WI38 (cell line): ENCODE measurements around the gene DDRGK1.
"Not testable (repeated sequence)": the region's sequence is repeated elsewhere in the genome, so short reads cannot be mapped to it uniquely, and the experiment has no call there.

Experiments
- H3K4me3 ChIP-seq: 2 replicates; pipeline ENCODE4 v1.5.1; 2011; ENCODE audit warnings: low read depth, mild to moderate bottlenecking, control low read depth, low read length
- TF ChIP-seq, protein P1 (sequence below): IDR thresholded peaks from 2 replicates; pipeline ENCODE4 v1.5.1; 2012; ENCODE audit warnings: low read depth, mild to moderate bottlenecking, control low read depth, low read length

Gene DDRGK1

DNA sequence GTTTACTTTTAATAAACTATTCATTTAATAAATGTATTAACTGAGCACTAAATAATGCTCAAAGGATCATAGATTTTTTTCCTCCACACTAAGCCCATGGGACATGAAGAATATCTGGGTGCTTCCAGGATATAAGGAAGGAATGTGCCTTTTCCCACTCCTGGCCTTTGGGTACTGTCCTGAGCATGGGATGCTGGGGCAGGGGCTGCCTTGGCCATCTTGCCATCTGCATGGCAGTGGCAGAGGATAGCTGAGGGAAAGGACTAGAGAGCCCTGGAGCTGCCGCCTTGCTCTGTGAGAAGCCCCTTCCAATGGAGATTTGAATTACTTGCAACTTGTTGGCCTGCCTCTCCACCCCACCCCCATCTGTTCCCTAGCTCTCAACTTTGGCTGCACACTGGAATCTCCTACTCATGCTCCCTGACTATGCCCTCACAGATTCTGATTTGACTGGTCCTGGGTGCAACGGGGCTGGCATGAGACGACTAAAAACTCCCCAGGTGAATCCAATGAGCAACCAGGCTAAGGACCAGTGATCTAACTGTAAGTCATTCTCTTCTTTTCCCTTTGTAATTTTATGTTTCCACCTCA lies 15.6 kb downstream of the DDRGK1 start:
- TF ChIP-seq, protein P1, sequence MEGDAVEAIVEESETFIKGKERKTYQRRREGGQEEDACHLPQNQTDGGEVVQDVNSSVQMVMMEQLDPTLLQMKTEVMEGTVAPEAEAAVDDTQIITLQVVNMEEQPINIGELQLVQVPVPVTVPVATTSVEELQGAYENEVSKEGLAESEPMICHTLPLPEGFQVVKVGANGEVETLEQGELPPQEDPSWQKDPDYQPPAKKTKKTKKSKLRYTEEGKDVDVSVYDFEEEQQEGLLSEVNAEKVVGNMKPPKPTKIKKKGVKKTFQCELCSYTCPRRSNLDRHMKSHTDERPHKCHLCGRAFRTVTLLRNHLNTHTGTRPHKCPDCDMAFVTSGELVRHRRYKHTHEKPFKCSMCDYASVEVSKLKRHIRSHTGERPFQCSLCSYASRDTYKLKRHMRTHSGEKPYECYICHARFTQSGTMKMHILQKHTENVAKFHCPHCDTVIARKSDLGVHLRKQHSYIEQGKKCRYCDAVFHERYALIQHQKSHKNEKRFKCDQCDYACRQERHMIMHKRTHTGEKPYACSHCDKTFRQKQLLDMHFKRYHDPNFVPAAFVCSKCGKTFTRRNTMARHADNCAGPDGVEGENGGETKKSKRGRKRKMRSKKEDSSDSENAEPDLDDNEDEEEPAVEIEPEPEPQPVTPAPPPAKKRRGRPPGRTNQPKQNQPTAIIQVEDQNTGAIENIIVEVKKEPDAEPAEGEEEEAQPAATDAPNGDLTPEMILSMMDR: no peak
- H3K4me3 ChIP-seq: no peak overlapping the region

DNA sequence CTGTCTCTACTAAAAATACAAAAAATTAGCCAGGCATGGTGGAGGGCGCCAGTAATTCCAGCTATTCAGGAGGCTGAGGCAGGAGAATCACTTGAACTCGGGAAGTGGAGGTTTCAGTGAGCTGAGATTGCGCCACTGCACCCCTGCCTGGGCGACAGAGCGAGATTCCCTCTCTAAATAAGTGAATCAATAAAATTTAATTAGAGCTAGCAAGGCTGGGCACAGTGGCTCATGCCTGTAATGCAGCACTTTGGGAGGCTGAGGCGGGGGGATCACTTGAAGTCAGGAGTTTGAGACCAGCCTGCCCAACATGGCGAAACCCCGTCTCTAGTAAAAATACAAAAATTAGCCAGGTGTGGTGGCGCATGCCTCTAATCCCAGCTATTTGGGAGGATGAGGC lies 16.6 kb downstream of the DDRGK1 start:
- not testable (repeated sequence) for H3K4me3 ChIP-seq

DNA sequence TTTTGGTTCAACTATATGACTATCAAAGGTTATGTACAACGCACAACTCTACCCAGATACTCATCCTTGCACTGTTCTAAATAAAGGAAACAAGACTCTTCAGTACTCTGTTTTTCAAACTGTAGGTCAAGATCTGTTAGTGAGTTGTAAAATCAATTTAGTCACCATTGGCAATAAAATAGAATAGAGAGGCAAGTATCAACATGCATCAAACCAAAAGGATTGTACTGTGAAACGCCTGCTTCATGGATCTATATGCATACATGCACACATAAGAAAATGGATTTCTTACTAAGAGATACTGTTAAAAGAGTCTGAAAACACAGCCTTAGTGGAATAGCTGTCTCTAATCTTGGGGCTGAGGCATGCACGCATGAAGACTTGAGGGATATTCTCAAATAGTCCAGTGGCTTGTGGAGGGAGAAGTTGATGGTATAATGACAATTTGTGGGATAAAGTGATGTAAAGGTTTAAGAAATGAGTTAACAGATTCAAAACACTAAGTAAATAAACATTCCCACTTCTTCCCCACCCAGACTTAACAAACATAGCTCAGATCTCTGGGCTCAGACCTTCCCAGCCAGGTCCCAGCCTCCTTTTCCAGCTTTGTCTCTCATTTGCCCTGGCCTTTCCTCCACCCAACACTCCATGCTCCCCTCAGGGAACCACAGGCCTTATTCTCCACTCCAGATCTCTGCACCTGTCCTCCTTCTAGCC lies 20.4 kb downstream of the DDRGK1 start:
- TF ChIP-seq, protein P1: no peak
- no peak overlapping the region for H3K4me3 ChIP-seq

DNA sequence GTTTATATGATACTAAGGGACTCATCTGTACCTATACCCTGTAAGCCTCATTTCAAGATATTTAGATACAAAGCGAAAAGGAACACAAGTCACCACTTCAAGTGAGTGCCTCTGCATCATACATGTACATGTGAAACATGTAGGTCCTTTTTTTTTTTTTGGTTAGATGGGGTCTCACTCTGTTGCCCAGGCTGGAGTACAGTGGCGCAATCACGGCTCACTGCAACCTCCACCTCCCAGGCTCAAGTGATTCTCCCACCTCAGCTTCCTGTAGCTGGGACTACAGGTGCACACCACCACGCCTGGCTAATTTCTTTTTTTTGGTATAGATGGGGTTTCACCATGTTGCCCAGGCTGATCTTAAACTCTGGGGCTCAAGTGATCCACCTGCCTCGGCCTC lies 22.1 kb downstream of the DDRGK1 start:
- H3K4me3 ChIP-seq: not testable (repeated sequence)

DNA sequence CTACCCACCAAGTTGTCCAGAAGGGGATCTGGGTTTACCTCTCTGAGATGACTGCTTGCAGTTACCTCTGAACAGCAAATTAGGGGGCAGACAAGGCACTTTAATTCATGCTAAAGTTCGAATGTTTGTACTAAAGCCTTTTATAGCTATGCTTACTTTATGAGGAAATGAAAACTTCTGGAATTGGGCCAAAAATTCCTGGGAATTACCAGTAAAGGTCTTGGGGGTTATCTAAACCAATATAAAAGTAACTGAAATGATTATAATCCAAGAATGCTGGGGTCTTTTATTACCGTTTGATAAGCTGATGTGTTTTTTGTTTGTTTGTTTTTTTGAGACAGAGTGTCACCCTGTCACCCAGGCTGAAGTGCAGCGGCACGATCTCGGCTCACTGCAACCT lies 23.2 kb downstream of the DDRGK1 start:
- TF ChIP-seq, protein P1: no peak
- no peak overlapping the region for H3K4me3 ChIP-seq

DNA sequence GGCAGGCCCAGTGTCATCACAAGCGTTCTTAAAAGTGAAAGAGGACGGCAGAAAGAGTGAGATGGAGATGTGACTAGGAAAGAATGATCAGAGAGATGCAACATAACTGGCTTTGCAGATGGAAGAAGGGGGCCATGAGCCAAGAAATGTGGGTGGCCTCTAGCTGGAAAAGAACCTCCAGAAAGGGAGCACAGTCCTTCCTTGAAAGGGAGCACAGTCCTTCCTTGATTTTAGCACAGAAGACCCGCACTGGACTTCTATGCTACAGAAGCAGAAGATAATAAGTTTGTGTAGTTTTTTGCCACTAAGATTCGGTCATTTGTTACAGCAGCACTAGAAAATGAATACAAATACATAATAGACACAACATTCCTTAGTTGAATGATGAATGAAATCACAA lies 24.2 kb downstream of the DDRGK1 start:
- TF ChIP-seq, protein P1: no peak
- H3K4me3 ChIP-seq: no peak overlapping the region

DNA sequence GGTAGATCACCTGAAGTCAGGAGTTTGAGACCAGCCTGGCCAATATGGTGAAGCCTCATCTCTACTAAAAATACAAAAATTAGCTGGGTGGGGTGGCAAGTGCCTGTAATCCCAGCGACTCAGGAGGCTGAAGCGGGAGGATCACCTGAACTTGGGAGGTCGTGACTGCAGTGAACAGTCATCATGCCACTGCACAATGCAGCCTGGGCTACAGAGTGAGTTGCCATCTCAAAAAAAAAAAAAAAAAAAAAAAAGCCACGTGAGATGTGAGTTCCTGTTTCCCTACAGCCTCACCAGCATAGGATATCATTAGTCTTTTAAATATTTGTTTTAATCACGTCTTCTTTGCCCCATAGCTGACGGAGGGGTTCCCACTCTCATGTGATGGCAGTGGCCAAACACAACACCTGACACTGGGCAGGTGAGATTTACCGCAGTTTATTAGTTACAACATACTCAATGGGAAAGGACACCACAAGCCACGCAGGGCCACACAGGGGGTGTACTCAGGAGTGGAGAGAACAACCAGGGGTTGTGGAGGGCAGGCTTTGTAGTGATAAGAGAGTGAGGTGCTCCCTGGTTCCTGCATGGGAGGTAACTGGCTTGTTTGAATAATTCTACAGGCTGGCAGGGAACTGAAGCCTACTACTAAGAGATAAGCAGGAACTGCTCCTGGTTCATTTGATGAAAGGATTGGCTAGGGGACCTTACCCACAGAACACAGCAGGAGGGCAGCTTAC lies 26.6 kb downstream of the DDRGK1 start:
- H3K4me3 ChIP-seq: no peak overlapping the region
- TF ChIP-seq, protein P1: no peak

DNA sequence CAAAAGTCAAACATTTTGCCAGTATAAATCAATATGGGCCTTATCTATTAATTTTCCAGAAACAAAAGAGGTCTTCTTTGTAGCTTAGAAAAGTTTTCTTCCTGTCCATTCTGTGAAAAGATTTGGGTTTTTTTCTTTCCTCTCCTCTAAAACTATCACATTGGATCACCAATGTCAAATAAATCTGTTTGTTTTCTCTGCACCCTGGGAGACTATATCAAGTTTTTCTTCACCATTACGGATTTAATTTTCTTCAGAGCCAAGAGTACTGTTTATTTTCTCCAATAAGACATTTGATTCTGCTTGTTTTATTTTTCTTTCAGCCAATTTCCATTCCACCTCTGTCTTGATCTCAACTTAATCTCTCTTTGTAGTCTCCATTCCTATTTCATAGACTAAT lies 29.2 kb downstream of the DDRGK1 start:
- TF ChIP-seq, protein P1: no peak
- H3K4me3 ChIP-seq: no peak overlapping the region; the same call in 1 of the 2 replicates
